HL-60 (cell line): Measurements from ENCODE around the gene ODAPH.

ENCODE experiments used
- REST ChIP-seq: IDR thresholded peaks from 2 replicates; pipeline ENCODE4 v1.6.1; 2012; ENCODE audit warnings: low read depth; ENCODE audit not compliant: insufficient replicate concordance
- TF ChIP-seq, protein P1 (sequence below): IDR thresholded peaks from one replicate; pipeline ENCODE4 v1.5.1; 2011; ENCODE audit warnings: low read length, control low read depth, inconsistent platforms; ENCODE audit not compliant: insufficient read depth

DNA sequence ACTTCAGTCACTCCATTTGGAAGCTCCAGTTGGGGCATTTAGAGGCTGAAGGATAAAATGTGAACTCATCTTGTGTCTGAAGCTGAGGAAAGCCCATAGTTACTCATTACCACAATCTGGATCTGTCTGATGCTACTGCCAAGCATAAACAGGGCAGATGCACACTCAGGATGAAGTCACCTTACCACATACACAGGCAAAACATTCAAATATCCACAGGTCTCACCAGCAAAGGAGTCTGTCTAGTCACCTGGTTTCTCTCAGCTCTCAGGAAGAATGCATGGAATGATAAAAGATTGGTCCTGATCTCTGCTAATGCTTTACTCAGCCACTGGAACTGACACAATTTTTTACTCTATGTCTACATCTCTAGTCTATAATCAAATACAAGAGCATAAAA, 13.0 kb upstream of the ODAPH start:
- TF ChIP-seq, protein P1, sequence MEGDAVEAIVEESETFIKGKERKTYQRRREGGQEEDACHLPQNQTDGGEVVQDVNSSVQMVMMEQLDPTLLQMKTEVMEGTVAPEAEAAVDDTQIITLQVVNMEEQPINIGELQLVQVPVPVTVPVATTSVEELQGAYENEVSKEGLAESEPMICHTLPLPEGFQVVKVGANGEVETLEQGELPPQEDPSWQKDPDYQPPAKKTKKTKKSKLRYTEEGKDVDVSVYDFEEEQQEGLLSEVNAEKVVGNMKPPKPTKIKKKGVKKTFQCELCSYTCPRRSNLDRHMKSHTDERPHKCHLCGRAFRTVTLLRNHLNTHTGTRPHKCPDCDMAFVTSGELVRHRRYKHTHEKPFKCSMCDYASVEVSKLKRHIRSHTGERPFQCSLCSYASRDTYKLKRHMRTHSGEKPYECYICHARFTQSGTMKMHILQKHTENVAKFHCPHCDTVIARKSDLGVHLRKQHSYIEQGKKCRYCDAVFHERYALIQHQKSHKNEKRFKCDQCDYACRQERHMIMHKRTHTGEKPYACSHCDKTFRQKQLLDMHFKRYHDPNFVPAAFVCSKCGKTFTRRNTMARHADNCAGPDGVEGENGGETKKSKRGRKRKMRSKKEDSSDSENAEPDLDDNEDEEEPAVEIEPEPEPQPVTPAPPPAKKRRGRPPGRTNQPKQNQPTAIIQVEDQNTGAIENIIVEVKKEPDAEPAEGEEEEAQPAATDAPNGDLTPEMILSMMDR: no peak
- TF ChIP-seq REST: no peak
